ENCODE measurements around the gene PDRG1.
"Not testable (repeated sequence)": the region's sequence is repeated elsewhere in the genome, so short reads cannot be mapped to it uniquely, and the experiment has no call there.

The PDRG1 gene

DNA sequence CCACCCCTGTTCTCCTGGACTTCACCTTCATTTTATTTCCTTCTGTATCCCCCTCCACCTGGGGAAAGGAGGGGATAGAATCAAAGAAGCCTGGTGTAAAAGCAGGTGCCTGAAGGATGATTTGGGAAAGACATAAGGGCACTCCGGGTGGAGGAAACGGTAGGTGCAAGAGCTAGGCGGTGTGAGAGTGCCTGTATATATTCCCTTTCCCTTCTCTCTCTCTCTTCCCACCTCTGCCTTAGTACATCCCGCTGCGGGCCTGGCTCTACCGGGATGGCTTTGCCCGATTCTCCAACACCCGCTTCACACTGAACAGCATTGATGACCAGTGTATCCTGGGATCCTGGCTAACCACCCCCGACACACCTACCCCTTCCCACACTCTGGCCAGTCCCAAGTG is 26.2 kb downstream of the PDRG1 start:
- no peak for DNase-seq

DNA sequence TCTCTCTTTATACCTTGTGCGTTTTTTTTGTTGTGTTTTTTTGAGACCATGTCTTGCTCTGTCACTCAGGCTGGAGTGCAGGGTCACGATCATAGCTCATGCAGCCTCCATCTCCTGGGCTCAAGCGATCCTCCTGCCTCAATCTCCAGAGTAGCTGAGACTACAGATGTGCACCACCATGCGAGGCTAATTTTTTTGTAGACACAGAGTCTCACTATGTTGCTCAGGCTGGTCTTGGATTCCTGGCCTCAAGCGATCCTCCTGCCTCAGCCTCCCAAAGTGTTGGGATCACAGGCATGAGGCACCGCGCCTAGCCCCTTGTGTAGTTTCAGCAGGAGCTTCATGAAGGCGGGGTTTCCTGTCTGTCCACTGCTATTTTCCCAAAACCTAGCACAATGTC is 27.3 kb downstream of the PDRG1 start:
- DNase-seq = no peak

DNA sequence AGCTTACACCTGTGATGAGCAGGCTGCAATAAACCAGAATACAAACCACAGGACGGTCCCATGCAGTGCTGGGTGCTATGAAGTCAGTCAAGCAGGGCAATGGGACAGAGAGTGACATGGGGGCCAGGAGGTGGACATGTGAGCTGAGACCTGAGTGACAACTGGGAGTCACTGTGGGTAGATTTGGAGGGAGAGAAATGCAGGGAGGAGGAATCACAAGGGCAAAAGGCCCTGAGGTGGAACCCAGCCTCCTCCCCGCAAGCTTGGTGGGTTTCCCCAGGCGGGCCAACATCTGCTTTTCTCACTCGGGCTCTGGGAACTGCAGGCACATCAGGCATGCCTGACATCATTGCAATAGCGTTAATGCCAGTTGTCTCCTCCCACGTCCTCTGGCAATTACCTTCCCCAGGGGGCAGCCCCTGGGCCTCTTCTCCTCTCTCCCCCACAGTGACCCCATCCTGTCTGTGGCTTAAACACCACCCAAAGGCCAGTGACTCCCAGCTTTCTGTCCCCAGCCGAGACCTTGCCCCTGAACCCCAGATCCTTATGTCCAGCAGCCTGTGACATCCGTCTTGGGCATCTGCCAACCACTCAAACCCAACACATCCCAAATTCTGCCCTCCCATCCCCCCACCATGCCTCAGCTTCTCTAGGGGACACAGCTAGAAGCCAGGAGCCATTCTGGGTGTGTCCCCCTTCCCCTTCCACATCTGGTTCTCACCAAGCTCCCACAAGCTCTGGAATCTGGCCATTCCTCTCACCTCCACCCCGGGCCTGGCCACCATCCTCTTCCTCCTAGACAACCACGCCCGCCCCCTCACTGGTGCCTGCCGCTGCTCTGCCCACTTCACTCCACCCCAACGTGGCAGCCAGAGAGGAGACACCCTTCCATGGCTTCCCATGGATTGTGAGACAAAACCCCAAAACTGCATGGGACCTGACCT is 28.2 kb downstream of the PDRG1 start:
- DNase-seq = no peak

DNA sequence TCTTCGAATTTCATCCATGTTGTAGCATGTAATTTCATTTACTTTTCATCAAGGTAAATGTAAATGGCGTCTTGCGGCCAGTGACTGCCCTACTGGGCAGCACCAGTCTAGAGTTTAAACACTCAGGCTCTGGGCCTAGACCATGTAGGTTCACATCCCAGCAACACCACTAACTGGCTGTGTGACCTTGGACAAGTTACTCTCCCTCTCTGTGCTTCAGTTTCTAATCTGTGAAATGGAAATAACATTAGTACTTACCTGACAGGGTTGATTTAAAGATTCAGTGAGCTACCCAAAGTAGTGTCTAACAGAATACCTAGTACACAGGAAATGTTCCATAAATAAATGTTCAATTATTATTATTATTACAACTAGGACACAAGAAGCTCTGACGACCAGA is 29.3 kb downstream of the PDRG1 start:
- no peak for DNase-seq

DNA sequence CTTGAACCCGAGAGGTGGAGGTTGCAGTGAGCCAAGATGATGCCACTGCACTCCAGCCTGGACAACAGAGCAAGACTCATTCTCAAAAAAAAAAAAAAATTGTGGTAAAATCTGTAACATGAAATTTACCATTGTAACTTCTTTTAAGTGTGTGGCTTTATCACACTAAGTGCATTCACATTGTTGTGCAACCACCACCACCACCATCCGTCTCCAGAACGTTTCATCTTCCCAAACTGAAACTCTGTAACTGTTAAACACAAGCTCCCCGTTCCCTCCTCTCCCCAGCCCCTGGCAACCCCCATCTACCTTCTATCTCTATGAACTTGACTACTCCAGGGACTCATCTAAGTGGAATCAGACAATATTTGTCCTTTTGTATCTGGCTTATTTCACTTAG is 29.7 kb downstream of the PDRG1 start:
- no peak for DNase-seq

DNA sequence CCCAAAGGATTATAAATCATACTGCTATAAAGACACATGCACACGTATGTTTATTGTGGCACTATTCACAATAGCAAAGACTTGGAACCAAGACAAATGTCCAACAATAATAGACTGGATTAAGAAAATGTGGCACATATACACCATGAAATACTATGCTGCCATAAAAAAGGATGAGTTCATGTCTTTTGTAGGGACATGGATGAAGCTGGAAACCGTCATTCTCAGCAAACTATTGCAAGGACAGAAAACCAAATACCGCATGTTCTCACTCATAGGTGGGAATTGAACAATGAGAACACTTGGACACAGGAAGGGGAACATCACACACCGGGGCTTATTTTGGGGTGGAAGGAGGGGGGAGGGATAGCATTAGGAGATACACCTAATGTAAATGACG is 30.4 kb downstream of the PDRG1 start:
- not testable (repeated sequence) for DNase-seq

DNA sequence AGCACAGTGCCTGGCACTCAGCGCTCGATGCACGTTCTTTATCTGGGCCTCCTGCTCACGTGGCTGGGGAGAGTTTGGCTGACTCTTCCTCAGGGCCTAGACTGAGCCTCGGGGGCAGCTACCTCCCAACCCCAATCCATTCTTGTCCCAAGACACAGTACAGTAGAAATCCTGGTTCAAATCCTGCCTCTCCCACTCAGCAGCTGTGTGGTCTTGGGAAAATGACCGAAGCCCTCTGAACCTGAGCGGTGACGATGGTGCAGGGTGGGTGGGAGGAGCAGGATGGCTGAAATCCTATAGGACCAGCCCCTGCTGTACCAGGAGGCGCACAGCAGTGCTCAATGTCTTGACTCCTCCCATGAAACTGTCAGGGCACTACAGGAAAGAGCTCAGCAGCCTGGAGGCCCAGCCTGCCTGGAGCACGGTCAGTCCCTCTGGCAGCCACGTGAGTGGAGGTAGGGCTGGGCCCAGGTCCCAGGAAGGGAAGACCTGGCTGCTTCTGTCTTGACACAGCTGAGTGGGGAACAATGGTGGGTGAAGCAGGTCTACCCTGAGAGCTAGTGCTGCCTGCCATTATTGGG is 31.5 kb downstream of the PDRG1 start:
- DNase-seq = no peak

DNA sequence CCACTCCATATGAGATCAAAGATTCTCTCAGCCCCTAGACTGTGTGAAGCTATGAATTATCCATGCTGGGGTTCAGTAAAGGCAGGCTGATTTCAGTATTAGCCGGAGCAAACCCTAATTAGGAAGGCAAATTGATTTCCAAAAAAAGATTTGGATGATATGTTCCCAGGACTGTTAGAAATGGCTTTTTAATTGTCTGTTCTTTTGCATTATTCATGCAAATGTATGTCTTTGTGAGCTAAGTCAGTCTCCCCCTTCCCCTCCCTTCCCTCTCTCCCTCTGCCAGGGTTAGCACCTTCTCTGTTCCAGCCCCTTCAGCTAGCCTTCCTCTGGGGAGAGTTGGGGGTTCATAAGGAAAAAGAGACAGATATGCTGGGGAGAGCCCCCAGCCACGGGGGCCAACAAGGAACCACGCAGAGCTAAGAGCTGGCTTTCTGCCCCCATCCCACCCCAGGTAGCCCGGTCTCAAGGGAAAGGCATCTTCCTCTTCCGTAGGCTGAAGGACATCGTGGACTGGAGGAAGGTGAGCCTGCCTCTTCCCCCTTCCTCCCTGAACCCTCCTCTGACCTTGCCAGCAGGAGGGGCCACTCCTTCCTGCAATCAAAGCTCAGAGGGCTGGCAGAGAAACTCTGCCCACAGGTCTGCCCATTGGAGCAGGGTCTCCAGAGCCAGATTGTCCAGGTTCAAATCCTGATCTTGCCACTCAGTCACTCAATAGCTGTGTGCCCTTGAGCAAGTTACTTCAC is 32.3 kb downstream of the PDRG1 start:
- DNase-seq = peak in 1 of 2 experiments; percentile 32

DNA sequence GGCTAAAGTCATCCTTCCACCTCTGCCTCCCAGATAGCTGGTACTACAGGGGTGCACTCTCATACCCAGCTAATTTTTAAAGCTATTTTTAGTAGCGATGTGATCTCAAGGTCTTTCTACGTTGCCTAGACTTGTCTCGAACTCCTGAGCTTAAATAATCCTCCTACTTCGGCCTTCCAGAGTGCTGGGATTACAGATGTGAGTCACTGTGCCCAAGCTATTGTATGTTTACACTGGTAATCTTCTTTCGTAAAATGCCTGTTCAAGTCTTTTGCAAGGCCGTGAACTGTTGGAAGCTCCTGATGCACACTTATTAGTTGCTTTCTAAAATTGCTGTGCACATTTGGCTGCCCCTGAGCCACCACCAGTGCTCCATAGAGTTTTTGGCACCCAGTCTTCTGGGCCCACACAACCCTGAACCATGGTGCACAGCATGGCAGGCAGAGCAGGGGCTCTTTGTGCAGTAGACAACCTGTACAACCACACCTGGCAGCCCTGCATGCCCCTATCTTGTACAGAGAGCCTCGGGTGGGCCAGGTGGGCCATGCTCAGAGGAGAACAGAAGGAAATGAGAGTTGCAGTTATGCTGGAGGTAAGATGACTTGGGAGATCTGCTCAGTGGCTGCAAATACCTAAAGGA is 33.3 kb downstream of the PDRG1 start:
- DNase-seq = no peak

DNA sequence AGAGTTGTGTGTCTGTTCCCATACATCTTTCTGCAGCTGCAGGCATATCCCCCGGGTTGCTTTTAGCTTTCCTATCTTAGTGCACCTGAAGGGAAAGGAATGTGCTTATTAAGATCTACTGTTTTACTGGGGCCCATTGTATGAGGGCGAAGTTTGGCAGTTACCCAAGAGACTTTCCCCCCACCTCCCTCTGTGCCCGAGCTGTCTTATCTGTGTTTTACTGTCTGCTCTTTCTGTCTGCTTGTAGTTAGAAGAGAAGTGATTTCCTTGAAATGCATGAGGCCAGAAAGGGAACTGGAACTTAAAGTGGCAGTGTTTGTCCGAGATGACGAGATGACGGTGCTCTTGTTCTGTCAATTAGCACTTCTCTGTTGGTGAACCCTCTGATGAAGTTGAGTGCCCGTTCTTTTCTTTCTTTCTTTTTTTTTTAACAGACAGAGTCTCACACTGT is 33.9 kb downstream of the PDRG1 start:
- not testable (repeated sequence) for DNase-seq

DNA sequence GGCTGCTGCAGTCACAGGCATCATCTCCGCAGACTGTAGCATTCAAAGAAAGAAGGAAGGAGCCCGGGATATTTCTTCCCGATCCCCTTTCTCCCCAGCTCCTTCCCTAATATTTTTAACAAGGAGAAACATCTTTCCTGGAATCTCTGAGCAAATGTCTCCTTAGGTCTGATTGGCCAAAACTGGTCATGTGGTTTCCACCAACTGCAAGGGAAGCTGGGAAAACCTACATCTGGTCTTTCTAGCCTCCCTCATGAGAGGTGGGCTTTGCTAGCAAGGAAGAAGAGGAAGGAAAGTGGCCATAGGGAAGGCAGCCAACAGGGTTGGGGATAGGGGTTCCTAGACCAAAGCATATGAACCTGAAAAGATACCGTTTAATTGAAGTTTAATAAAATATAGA is 35.1 kb downstream of the PDRG1 start:
- DNase-seq = no peak

DNA sequence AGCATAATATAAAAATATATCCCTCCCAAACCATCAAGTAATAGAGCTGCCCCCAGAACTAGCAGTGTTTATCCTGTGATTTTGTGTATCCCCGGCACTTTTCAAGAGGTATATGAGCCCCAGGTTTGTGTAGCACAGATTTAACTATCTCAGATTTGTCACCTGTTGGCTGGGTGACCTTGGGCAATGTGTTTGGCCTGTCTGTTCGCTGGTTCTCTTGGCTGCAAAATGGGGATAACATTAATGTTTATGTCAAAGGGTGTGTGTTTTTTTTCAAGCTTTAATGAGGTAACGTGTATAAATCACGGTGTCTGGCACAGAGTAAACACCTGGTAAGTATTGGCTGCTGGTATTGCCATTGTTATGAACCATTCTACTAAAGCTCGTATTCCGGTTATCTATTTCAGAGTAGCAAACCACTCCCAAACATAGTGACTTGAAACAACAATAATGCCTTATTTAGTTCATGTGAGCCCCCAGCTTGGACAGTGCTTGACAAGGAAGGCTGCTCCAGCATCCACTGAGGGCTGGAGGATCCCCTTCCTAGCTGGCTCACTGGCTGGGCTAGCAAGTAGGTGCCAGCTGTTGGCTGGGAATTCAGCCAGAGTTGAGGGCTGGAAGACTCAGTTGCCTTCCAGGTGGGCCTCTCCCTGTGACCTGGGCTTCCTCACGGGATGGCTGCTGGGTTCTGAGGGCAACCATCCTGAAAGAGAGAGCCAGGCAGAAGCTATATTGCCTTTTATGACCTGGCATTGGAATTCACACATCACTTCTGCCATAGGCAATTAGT is 36.2 kb downstream of the PDRG1 start:
- no peak for DNase-seq

DNA sequence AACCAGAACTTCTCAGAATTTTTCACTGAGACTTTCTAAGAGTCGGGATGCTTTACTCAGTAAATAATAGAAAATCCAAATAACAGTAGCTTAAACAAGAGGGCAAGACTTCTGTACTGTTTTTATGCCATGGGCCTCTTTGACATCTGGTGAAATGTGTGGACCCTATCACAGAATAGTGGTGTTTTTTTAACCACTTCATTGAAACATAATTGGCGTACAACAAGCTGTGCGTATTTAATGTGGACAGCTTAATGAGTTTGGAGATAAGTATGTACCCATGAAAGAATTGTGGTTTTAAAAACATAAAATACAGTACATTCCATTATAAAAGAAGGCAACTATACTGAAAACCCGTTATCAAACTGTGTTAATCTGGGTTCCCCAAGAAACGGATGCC is 37.7 kb downstream of the PDRG1 start:
- DNase-seq = no peak

DNA sequence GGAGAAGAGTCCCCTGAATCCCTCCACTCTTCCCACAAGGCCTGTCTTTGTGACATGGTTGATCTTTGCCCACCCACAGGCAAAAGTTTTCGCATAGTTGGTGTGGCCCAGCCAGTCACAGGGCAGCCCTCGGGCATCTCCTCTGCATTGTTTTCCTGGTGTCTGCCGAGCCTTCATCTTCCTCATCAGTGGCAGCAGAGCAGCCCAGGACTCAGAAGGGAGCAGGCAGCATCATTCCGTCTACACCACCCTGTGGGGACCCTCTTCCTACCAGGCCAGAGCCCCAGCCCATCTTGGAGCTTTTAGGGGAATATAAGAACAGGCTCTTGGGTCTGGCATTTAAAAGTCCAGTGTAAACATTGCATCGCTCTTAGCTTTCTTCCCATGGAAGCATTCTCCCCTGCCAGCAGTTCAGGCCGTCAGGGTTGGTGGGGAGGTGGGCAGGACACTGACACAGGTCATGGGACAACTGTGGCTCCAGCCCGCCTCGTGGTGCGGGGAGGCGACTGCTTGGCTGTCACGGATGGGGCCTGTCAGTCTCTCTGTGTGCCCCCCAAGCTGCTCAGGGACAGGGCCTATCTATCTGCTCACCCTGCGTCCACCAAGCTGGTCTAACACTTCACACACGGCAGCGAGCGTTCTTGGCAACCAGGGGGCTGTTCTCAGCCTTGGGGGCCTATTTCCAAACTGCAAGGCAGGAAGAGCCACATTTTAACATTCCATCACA is 38.3 kb downstream of the PDRG1 start:
- no peak for DNase-seq

DNA sequence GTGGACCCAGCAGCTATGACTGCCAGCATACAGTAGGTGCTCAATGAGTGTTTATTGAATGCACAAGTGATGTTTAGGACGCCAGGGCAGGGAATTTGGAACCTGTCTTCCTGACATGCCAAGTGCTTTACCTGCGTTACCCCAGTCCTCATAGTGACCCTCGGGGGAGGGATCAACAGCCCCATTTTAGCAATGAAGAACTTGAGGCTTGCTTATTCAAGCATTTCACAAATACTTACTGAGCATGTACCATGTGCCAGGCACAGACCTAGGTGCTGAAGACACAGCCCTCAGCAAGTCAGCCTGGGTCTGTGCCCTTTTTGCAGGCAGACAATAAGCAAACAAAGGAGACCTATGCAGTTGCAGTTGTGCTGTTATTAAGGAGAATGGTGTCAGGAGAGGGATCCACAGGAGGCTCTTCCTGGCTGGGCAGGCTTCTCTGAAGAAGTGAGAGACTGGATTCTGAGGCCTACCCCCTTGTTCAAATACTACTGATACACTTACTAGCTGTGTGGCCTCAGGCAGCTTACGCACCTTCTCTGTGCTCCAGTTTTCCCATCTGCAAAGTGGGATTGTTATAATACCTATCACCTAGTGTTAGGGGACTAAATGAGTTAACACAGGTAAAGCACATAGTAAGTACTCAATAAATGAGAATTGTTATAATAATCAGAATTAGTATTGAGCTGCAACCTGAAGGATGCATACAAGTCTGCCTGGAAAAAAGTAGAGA is 41.6 kb downstream of the PDRG1 start:
- DNase-seq = no peak

DNA sequence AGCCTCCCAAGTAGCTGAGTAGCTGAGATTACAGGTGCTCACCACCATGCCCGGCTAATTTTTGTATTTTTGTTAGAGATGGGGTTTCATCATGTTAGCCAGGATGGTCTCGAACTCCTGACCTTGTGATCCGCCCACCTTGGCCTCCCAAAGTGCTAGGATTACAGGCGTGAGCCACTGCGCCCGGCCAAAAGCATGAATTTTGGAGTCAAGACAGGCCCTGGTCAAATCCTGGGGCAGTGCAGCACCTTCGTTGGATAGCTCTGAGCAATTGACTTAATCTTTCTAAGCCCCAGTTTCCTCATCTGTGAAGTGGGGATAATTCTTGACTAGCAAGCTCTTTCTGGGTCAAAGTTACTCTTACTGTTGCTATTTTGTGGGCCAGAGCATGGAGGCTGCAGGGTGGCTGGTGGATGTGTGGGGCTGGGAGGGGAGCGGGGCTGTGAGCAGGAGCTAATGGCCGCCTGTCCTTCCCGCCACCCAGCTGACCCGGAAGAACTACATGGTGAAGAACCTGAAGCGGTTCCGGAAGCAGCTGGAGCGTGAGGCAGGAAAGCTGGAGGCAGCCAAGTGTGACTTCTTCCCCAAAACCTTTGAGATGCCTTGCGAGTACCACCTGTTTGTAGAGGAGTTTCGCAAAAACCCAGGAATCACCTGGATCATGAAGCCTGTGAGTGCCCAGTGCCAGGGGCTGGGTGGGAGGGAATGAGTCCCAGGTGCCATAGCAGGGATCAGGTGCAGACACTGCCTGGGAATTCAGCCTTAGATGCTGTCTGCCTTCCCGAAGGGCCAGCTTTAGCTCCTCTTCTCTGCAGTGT is 42.4 kb downstream of the PDRG1 start:
- DNase-seq = no peak

DNA sequence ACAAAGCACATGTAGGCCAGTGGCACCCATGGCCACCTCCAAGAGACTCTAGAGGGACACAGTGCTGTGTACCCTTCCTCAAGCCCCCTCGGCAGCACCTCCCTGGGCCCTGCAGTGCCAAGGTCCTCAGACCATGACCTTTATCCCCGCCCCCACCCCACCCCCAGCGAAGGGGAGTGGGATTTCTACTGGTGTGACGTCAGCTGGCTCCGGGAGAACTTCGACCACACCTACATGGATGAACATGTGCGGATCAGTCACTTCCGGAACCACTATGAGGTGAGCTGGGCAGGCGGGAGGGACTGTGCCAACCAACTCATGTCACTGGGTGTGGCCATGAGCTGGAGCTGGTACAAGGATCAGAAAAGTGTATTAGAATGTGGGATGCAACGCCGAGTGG is 43.4 kb downstream of the PDRG1 start:
- DNase-seq = no peak

DNA sequence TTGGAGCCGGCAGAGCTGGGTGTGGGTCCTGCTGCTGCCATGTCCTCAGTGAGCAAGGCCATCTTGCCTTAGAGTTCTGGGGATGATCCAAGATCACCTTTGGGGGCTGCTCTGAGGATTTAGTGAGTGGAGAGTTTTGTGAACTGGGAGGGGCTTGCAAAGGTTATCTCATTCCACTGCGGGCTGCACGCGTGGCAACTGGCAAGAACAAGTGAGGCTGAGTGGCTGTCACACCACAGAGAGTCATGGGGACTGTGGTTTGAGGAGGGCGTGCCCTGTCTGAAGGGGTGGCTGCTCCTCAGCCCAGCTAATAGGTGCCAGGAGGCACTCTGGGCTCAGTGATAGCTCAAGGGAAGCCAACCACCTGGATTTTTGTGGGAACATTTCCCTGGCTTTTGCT is 43.8 kb downstream of the PDRG1 start:
- no peak for DNase-seq

DNA sequence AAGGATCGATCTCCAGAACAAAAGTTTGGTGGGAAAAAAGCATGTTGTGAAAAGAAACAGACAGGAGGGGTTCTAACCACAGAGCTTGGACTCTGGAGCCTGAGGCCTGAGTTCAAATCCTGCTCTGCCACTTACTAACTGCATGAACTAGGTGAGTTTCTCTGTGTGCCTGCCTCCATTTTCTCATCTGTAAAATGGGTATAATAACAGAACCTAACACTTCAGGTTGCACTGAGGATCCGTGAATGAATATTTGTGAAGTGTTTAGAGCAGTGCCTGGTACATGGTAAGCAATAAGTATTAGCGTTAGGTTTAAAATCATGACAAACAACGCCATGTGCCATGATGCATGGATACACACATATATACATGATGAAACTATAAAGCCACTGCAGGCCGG is 44.8 kb downstream of the PDRG1 start:
- DNase-seq = no peak

DNA sequence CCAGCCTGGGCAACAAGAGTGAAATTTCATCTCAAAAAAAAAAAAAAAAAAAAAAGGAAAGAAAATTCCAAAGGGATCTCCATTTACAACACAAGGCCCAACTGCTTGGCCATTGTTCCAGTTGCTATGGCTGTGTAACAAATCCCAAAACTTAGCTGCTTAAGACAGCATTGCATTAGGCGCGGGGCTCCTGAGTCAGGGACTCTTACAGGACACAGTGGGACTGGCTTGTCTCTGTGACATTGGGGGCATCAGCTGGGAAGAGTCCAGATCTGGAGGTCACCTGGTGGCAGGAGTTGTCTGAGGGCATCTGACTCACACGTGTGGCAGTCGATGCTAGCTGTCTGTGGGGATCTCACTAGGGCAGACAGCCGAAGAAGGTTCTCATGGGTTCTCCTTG is 45.8 kb downstream of the PDRG1 start:
- no peak for DNase-seq

Data from NCI-H526 (cell line).